Mesothelial cell of epicardium (in vitro differentiated cells): Measurements from ENCODE around the gene PHACTR1. TPM values are rescaled to one million over a fixed set of nuclear protein-coding genes. Genes with fewer than 3 reads are reported as not detected.

Experiments
- DNase-seq, 2 experiments: peaks; one replicate each; pipeline ENCODE4 v3.0.0; 2021; ENCODE audit warnings: low spot score in 2 of 2; ENCODE audit not compliant: unreplicated experiment in 2 of 2
- H3K27ac Mint-ChIP-seq: 2 replicates; pipeline ENCODE4 v1.8.0; 2021; ENCODE audit warnings: mixed read lengths
- H3K27me3 Mint-ChIP-seq: 2 replicates; pipeline ENCODE4 v1.8.0; 2021; ENCODE audit warnings: low read depth, mixed read lengths
- H3K36me3 Mint-ChIP-seq: 2 replicates; pipeline ENCODE4 v1.8.0; 2021; ENCODE audit warnings: mixed read lengths
- H3K4me1 Mint-ChIP-seq: 2 replicates; pipeline ENCODE4 v1.8.0; 2021; ENCODE audit warnings: mixed read lengths
- H3K4me3 Mint-ChIP-seq: 2 replicates; pipeline ENCODE4 v1.8.0; 2021; ENCODE audit warnings: mild to moderate bottlenecking, moderate library complexity, mixed read lengths
- H3K9me3 Mint-ChIP-seq: 2 replicates; pipeline ENCODE4 v1.8.0; 2021; ENCODE audit warnings: mixed read lengths
- CTCF ChIP-seq: fragments of 200-600 bp; sonication (generic); IDR thresholded peaks from one replicate; pipeline ENCODE4 v1.5.0; 2021; ENCODE audit warnings: antibody characterized with exemption; ENCODE audit not compliant: unreplicated experiment
- total RNA-seq: library from RNA; stranded (reverse); gene quantifications from 3 replicates; pipeline ENCODE4 v1.2.1, GENCODE V29; 2021

Gene PHACTR1
- total RNA-seq, 1 donor from 2014 or later, result 0.76 TPM

GRCh38 chr6:13059026-13059425, 342.5 kb downstream of the PHACTR1 start:
- Mint-ChIP-seq H3K27ac (no peak overlapping the region), H3K27me3 (peaks cover 23% of the 10 kb centered on the region), H3K4me3 (no peak overlapping the region), H3K4me1 (no peaks in the 10 kb centered on the region), H3K36me3 (no peaks in the 10 kb centered on the region), H3K9me3 (no peaks in the 10 kb centered on the region)
- DNase-seq, result no peak
- no peak for TF ChIP-seq CTCF

- no peaks in the 10 kb centered on the region for H3K9me3 Mint-ChIP-seq
- no peaks in the 10 kb centered on the region for H3K36me3 Mint-ChIP-seq
- no peak overlapping the region for H3K4me3 Mint-ChIP-seq
- peaks cover 13% of the 10 kb centered on the region for H3K27me3 Mint-ChIP-seq
- no peaks in the 10 kb centered on the region for H3K4me1 Mint-ChIP-seq
- no peak for DNase-seq
- H3K27ac Mint-ChIP-seq, result no peak overlapping the region
- TF ChIP-seq CTCF, result no peak
Observed at GRCh38 chr6:13063300-13063918, 346.8 kb downstream of the PHACTR1 start.

- no peak for DNase-seq
Observed at GRCh38 chr6:13065581-13065980, 349.0 kb downstream of the PHACTR1 start.

GRCh38 chr6:13066050-13066449, 349.5 kb downstream of the PHACTR1 start:
- Mint-ChIP-seq H3K9me3 (no peaks in the 10 kb centered on the region), H3K27me3 (peaks cover 23% of the 10 kb centered on the region), H3K27ac (no peak overlapping the region), H3K36me3 (no peaks in the 10 kb centered on the region), H3K4me1 (no peaks in the 10 kb centered on the region), H3K4me3 (no peak overlapping the region)
- TF ChIP-seq CTCF, result no peak
- DNase-seq, result no peak

More at GRCh38 chr6:13065581-13065980, 349.0 kb downstream of the PHACTR1 start:
- Mint-ChIP-seq H3K9me3 (no peaks in the 10 kb centered on the region), H3K27me3 (peaks cover 19% of the 10 kb centered on the region), H3K36me3 (no peaks in the 10 kb centered on the region), H3K27ac (no peak overlapping the region), H3K4me1 (no peaks in the 10 kb centered on the region), H3K4me3 (no peak overlapping the region)
- no peak for TF ChIP-seq CTCF

GRCh38 chr6:13066820-13067219, 350.3 kb downstream of the PHACTR1 start:
- H3K9me3 Mint-ChIP-seq, result no peaks in the 10 kb centered on the region
- H3K4me1 Mint-ChIP-seq, result no peaks in the 10 kb centered on the region
- TF ChIP-seq CTCF, result no peak
- no peak overlapping the region for H3K4me3 Mint-ChIP-seq
- H3K27ac Mint-ChIP-seq, result no peak overlapping the region
- H3K27me3 Mint-ChIP-seq, result peaks cover 24% of the 10 kb centered on the region
- H3K36me3 Mint-ChIP-seq, result no peaks in the 10 kb centered on the region
- no peak for DNase-seq
